Activated T-cell treated with anti-CD3 and anti-CD28 coated beads, Interleukin-2, amount 50 U/mL, for 24 hours (primary cell): ENCODE measurements around the gene ADSS1.

ENCODE experiments used
- DNase-seq: peaks from one replicate; pipeline ENCODE4 v3.0.0-alpha.2; 2020
- H3K27ac Mint-ChIP-seq: 2 replicates; pipeline ENCODE4 v1.8.0; 2020; ENCODE audit warnings: mild to moderate bottlenecking, mixed read lengths
- H3K27me3 Mint-ChIP-seq: 2 replicates; pipeline ENCODE4 v1.8.0; 2020; ENCODE audit warnings: mixed read lengths
- H3K36me3 Mint-ChIP-seq: 2 replicates; pipeline ENCODE4 v1.8.0; 2020; ENCODE audit warnings: low read depth, mixed read lengths
- H3K4me1 Mint-ChIP-seq: 2 replicates; pipeline ENCODE4 v1.8.0; 2020; ENCODE audit warnings: low read depth, mixed read lengths
- H3K4me3 Mint-ChIP-seq: 2 replicates; pipeline ENCODE4 v1.8.0; 2020; ENCODE audit warnings: mild to moderate bottlenecking, moderate library complexity, mixed read lengths
- H3K9me3 Mint-ChIP-seq: 2 replicates; pipeline ENCODE4 v1.8.0; 2020; ENCODE audit warnings: mixed read lengths

Gene ADSS1

DNA sequence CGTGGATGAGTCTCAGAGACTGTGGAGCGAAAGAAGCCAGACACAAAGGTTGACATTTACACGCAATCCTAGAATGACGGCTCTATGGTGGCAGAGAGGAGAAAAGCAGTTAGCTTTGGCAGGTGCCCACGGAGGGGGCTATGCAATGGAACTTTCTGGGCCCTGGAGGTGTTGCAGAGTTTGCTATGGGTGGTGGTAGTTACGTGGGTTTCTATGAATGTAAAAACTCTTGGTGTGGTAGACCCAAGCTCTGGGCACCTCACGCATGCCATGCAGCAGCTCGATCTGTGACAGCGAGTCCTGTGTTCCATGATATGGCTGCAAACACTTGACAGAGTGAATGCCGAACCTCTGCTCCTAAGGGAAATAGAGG lies 39.6 kb upstream of the ADSS1 start:
- H3K4me3 Mint-ChIP-seq = no peak overlapping the region
- DNase-seq = no peak
- H3K27me3 Mint-ChIP-seq = no peaks in the 10 kb centered on the region
- no peaks in the 10 kb centered on the region for H3K36me3 Mint-ChIP-seq
- H3K4me1 Mint-ChIP-seq = peaks cover 31% of the 10 kb centered on the region
- no peaks in the 10 kb centered on the region for H3K9me3 Mint-ChIP-seq
- H3K27ac Mint-ChIP-seq = no peak overlapping the region

DNA sequence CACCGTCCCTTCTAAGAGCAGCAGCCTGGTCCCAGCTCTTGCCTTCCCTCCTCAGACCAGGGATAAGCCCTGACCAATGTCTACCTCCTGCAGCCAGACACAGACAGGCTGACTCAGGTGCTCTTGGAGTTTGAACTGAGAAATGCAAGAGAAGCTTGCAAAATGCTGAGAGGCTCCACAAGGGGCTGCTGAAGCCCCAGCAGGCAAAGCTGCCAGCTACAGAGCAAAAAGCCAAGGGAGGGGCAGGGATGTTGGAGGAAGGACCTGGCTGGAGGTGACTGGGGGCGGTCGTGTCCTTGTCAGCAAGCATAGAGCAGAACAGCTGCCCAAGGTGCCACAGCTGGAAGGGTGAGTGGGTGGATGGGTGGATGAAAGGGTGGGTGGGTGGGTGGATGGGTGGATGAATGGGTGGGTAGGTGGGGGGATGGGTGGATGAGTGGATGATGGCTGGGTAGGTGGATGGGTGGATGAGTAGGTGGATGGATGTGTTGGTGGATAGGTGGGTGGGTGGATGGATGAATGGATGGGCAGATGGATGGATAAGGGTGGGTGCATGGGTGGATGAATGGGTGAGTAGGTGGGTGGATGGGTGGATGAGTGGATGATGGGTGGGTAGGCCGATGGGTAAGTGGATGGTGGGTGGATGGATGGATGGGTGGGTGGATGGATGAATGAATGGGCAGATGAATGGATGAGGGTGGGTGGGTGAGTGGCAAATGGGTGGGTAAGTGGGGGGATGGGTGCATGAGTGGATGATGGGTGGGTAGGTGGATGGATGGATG lies 38.6 kb upstream of the ADSS1 start:
- no peak overlapping the region for H3K4me3 Mint-ChIP-seq
- H3K9me3 Mint-ChIP-seq = no peaks in the 10 kb centered on the region
- DNase-seq = no peak
- H3K27ac Mint-ChIP-seq = no peak overlapping the region
- H3K36me3 Mint-ChIP-seq = no peaks in the 10 kb centered on the region
- no peaks in the 10 kb centered on the region for H3K27me3 Mint-ChIP-seq
- H3K4me1 Mint-ChIP-seq = peaks cover 31% of the 10 kb centered on the region

DNA sequence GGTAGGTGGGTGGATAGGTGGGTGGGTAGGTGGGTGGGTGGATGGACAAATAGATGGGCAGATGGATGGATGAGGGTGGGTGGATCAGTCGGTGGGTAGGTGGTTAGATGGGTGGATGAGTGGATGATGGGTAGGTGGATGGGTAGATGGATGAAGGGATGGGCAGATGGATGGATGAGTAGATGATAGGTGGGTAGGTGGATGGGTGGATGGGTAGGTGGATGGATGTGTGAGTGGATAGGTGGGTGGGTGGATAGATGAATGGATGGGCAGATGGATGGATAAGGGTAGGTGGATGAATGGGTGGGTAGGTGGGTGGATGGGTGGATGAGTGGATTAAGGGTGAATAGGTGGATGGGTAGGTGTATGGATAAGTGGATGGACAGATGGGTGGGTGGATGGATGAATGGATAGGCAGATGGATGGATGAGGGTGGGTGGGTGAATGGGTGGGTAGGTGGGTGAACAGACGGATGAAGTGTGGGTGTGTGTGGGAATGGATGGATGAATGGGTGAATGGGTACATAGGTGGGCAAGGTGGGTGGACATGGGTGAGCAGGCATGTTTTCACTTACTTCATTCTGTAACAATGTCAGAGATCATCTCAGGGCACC lies 37.9 kb upstream of the ADSS1 start:
- H3K36me3 Mint-ChIP-seq = peaks cover 6% of the 10 kb centered on the region
- H3K27ac Mint-ChIP-seq = no peak overlapping the region
- no peak for DNase-seq
- no peak overlapping the region for H3K4me3 Mint-ChIP-seq
- H3K27me3 Mint-ChIP-seq = no peaks in the 10 kb centered on the region
- peaks cover 37% of the 10 kb centered on the region for H3K4me1 Mint-ChIP-seq
- H3K9me3 Mint-ChIP-seq = no peaks in the 10 kb centered on the region

DNA sequence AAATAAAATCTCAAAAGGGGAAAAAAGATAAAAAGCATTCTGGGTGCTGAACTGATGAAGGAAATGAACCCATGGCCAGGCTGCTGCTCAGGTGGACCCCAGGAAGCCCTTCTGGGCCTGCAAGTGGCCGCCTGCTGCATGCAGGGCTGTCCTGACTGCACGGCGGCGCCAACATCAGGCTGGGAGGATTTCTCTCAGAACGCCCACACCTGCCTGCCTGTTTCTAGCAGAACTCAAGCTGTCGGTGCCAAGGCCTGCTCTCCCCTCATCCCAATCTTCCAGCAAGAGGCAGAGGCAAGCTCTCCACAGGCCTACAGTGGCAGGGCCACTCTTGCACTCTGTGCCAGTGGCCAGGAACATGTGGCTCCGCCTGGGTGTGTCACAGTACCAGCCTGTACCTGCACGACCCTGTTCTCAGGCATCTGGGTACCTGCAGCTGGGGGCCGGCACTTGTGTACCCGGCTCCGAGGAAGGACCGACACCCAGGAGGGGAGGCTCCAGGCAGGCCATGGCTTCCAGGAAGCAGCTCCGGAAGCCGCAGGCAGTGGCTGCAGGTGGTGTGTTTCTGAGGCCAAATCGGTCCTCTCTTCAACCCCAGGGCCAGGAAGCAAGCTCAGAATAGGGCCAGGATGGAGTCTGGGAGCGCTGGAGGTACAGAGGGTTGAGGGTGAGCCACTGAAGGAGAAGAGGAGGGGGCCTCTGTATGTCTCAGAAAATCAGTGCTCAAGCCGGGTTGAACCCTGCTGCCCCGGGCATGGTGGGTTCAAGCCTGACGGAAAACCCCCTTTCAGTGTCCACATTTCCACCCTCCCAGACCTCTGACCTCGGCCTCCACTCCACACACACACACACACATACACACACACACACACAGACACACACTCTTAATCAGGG lies 37.2 kb upstream of the ADSS1 start:
- Mint-ChIP-seq H3K4me3 (no peak overlapping the region), H3K27ac (peak overlapping the region; percentile 73), H3K27me3 (no peaks in the 10 kb centered on the region), H3K4me1 (peaks cover 43% of the 10 kb centered on the region), H3K36me3 (peaks cover 10% of the 10 kb centered on the region), H3K9me3 (no peaks in the 10 kb centered on the region)
- DNase-seq = no peak

DNA sequence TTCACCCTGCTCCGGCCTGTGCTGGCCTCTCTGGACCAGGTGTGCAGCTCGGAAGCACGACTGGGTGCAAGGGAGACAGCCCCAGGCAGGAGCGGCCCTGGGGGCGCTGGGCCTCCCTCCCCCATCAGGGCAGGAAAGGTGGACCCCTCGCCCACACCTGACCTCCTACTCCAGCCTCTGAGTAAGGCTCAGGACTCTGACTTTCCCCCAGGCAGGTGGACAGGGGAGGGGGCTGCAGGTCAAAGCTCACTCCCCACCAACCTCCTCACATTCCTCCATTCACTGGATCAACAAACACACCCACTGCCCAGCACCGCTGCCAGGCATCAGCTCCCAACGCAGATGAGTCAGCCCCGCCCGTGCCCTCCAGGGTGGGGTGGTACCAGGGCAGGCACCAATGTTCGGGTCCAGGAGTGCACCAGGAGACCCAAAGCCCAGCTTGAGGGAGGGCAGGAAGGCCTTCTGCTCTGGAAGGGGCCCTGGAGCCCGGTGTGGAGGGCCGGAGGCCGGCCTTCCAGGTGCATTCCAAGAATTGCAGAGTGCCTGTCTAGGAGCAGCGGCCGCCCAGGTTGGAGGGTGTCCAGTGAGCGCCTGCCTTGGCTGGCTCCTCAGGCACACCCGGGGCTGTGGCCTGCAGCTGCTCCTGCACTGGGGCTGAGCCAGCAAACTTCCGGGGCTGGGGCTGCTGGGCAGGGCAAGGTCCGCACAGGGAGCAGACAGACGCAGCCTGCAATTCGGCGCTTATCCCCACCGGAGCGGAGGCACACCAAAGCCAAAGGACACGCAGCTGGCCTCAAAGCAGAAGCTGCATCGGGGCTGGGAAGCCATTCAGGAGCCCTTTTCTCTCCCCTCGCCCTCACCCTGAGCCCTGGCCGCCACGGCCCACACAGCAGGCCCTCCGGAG lies 36.2 kb upstream of the ADSS1 start:
- peaks cover 15% of the 10 kb centered on the region for H3K36me3 Mint-ChIP-seq
- H3K4me1 Mint-ChIP-seq = peaks cover 49% of the 10 kb centered on the region
- DNase-seq = no peak
- peak overlapping the region; percentile 73 for H3K27ac Mint-ChIP-seq
- H3K27me3 Mint-ChIP-seq = no peaks in the 10 kb centered on the region
- H3K4me3 Mint-ChIP-seq = peak overlapping the region; percentile 67
- H3K9me3 Mint-ChIP-seq = no peaks in the 10 kb centered on the region

DNA sequence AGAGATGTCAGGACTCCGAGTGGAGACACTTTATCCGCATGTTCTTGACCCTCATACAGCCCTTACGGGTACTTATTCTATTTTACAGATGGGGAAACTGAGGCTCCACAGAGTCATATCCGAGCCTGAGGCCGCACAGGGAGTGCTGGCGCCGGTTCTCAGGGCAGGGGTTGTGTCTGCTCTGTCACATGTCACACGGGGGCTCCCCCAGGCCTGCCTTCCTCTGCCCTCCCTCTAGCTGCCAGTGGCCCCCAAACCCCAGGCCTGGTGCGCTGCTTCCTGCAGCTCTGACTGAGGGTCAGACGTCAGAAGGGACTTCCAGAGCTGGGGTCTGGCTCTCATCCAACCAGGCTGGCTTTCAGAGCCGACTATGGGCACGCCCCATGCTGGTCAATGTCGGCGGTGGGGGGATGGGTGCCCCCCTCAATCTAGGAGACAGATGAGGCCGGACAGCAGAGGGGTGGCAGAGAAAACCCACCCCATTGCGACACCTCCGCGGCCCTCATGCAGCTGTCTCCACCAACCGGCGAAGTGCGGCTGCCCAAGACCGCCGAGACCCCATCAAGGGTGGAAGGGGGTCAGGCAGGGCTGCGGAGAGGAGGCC lies 35.4 kb upstream of the ADSS1 start:
- peak overlapping the region; percentile 67 for H3K4me3 Mint-ChIP-seq
- H3K4me1 Mint-ChIP-seq = peaks cover 53% of the 10 kb centered on the region
- H3K27me3 Mint-ChIP-seq = no peaks in the 10 kb centered on the region
- no peak for DNase-seq
- peaks cover 15% of the 10 kb centered on the region for H3K36me3 Mint-ChIP-seq
- no peaks in the 10 kb centered on the region for H3K9me3 Mint-ChIP-seq
- H3K27ac Mint-ChIP-seq = peak overlapping the region; percentile 26

DNA sequence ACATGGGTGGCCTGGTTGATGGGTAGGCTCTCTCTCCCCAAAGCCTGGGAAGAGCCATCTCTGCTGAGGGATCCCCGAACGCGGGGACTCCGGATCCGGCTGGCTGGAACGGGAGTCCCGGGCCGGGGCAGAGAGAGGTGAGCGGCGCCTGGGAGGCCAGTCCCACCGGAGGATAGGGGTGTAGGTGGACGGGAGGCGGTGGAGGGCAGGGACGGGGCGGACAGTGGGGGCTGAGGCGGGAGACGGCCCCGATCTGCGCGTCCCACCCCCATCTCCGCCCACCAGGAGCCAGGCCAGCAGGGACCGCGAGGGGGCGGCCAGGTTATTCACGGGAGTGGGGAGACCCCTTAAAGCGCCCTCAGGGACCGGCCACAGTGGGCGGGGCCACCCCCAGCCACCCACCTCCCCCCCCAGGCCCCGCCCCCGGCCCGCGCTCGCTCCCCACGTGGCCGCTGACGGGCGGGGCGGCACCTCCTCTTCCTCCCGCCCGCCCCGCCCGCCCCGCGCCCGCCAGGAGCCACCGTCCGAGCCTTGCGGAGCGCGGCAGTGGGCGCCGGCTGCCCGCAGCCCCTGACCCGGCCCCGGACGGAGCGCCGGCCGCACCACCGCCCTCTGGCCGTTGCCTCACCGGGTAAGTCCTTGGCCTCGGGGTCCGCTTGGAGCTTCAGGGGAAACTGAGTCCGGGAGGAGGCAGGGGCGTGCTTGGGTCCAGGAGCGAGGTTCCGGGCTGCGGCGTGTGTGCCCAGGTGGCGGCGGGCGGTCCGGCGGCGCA lies 34.7 kb upstream of the ADSS1 start, which contains the start of gene INF2:
Gene INF2, plus strand, starts transcription at position 510 of the 772 bp plus-strand sequence. CDS start 11,748 bp downstream, outside the sequence.
- peaks cover 18% of the 10 kb centered on the region for H3K36me3 Mint-ChIP-seq
- no peaks in the 10 kb centered on the region for H3K27me3 Mint-ChIP-seq
- peak; percentile 72 for DNase-seq
- peaks cover 56% of the 10 kb centered on the region for H3K4me1 Mint-ChIP-seq
- H3K27ac Mint-ChIP-seq = peak within 1 kb of the TSS; percentile 84
- H3K9me3 Mint-ChIP-seq = no peaks in the 10 kb centered on the region
- peak within 1 kb of the TSS; percentile 81 for H3K4me3 Mint-ChIP-seq

DNA sequence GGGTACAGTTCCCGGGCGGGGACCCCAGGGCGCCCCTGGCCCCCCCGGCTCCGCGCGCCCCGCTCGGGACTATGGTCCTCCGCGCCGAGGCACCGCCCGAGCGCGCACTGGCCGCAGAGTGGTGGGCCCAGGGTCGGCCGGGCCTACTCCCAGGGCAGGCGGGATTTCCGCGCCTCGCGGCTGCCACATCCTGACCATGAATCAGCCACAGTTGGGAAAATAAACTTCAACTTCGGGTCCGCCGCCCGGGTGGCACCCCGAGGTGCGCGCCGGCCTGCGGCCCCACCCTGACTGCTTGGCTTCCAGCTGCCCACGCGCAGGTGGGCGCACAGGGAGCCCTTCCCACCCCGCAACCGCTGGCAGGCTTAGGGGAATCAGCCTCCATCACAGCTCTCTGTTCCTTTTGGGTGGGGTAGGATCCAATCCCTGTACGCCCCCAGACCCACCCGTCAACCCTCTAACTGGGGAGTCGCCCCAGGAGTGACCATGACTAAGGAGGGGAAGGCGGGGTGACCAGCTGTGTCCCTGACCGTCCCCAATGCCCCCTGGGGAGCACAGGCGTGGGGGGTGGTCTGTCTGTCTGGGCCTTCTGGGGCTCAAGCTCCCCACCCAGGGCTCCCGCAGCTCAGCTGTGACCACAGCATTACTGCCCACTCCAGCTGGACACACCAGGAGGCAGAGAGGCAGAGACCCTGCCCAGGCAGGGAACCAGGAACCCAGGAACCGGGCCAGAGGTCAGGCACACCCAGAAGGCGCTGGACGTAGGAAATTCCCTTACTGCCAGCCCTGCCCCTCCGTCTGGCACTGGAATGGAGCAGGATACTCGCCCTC lies 33.9 kb upstream of the ADSS1 start:
- peak; percentile 59 for DNase-seq
- H3K27ac Mint-ChIP-seq = peak overlapping the region; percentile 84

DNA sequence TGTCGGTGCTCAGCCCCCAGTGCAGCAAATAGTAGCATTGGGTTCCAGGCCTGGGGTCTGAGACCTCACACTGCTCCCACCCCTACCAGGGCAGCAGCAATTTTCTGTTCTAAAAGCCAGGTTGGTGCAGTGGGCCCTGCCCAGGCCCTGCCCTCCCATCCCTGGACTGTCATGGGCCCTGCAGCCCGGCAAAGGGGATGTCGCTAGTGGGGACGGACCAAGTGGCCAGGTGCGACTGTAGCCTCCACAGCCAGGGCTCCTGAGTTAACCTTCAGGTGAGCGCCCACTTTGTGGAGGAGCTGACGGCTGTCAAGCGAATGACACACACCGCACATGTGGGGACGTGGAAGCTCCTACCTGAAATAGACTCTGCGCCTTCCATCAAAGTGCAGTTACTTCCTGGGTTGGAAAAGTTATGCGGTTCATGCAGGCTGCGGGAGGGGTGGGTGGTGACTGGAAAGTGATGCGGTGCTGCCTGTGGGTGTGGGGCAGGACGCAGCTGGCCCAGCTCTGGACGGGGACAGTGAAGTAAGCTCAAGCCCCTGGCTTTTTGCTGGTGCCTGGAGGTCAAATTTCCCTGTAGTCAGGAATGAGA lies 33.1 kb upstream of the ADSS1 start:
- no peaks in the 10 kb centered on the region for H3K27me3 Mint-ChIP-seq
- no peaks in the 10 kb centered on the region for H3K9me3 Mint-ChIP-seq
- H3K36me3 Mint-ChIP-seq = peaks cover 27% of the 10 kb centered on the region
- peak overlapping the region; percentile 84 for H3K27ac Mint-ChIP-seq
- peak; percentile 35 for DNase-seq
- H3K4me1 Mint-ChIP-seq = peaks cover 65% of the 10 kb centered on the region
- peak overlapping the region; percentile 81 for H3K4me3 Mint-ChIP-seq

More for the DNA sequence above, 33.9 kb upstream of the ADSS1 start:
- peak overlapping the region; percentile 81 for H3K4me3 Mint-ChIP-seq
- peaks cover 59% of the 10 kb centered on the region for H3K4me1 Mint-ChIP-seq
- no peaks in the 10 kb centered on the region for H3K9me3 Mint-ChIP-seq
- H3K36me3 Mint-ChIP-seq = peaks cover 21% of the 10 kb centered on the region
- no peaks in the 10 kb centered on the region for H3K27me3 Mint-ChIP-seq

DNA sequence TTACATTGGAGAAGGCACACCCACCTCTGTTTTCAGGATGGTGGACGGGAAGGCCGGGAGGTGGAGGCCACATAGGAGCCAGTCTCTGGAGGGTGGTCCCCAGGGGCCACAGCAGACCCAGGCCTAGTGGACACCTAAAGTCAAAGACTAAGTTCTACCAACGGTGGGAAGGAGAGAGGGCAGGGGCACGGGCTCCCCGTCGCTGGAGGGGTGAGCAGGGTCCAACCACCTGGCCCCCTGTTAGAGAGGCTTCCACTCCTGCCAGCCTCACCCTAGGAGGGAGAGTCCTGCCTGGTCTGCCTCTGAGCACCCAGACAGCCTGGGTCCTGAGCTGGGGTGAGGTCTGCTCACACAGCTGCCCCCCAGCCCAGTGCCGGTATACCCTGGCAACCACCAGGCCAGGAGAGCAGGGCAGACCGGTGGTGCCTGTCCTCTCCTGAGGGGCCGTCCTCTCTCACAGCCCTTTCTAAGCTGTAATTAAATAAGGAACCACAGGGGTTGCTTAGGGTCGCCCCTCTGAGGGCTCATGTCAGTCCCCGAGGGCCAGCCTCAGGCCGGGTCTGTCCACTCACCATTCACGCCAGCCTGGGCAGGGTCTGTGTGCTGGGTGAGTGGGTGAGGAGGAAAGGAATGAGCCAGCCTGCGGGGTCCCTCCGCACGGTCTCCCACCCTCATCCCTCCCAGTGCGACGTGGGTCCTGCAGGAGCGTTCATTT lies 32.3 kb upstream of the ADSS1 start:
- no peaks in the 10 kb centered on the region for H3K27me3 Mint-ChIP-seq
- peaks cover 33% of the 10 kb centered on the region for H3K36me3 Mint-ChIP-seq
- H3K27ac Mint-ChIP-seq = peak overlapping the region; percentile 84
- peak overlapping the region; percentile 81 for H3K4me3 Mint-ChIP-seq
- peaks cover 63% of the 10 kb centered on the region for H3K4me1 Mint-ChIP-seq
- DNase-seq = no peak
- no peaks in the 10 kb centered on the region for H3K9me3 Mint-ChIP-seq

DNA sequence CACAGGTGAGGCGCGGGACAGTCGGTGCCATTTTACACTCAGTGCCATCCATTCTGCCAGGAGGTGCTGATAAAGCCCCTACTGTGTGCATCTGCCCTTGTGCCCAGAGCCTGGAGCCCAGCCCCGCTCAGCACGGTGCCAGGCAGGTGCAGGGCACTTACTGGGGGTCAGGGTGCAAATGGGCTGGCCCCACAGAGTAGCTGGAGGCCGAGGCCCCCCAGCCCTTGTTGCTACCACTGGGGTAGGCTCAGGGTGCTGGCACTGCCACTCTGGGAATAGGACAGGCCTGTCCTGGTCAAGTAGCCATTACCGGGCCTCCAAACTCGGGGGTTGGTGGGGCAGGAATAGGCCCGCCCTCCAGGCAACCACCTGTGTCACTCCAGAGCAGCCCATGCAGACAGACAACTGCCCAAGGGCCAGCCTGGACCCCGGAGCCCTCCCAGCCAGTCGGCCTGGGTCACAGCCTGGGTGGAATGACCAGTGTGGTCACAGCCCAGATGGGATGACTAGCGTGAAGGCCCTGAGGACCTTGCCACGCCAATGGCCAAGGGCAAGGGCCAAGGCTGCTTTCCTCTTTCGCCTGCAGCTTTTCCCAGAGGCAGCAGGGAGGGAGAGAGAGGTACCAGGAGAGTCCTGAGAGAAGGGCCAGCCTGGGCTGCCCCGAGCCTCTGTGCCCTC lies 31.6 kb upstream of the ADSS1 start:
- peak overlapping the region; percentile 68 for H3K27ac Mint-ChIP-seq
- no peak for DNase-seq
- no peaks in the 10 kb centered on the region for H3K27me3 Mint-ChIP-seq
- peaks cover 56% of the 10 kb centered on the region for H3K4me1 Mint-ChIP-seq
- no peaks in the 10 kb centered on the region for H3K9me3 Mint-ChIP-seq
- peaks cover 33% of the 10 kb centered on the region for H3K36me3 Mint-ChIP-seq
- no peak overlapping the region for H3K4me3 Mint-ChIP-seq
